GM11168 (cell line): Measurements from ENCODE around the gene KIAA1217.

ENCODE experiments used
- in situ Hi-C: fragments of 300-500 bp; cut with MboI; formaldehyde crosslinking; loops from one replicate; pipeline ENCODE4 v1.12.0; 2022; ENCODE audit warnings: low sequenced_read_pairs; ENCODE audit not compliant: unreplicated experiment

KIAA1217 gene

DNA sequence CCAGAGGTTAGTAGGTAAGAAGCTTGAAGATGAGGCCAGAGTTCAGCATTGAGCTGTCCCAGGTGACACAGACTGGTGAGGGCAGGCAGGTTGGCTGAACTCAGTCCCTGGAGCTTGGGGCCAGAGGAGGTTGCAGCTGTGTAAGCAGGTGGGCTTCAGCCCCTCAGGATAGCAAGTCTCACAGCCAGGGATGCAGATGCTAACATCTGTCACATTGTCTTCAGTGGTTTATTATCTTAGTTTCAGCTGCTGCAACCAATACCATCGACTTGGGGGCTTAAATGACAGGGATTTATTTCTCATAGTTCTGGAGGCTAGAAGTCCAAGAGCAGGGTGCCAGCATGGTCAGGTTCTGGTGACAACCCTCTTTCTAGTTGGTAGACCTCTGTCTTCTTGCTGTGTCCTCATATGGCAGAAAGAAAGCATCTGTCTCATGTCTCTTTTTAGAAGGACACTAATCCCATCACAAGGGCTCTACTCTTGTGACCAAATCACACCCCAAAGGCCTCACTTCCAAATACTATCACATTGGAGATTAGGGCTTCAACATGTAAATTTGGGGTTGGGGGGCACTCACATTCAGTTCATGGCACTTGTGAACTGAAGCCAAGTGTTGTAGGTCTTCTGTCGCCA, 146.2 kb downstream of the KIAA1217 start:
- in situ Hi-C loops, result no loop called here

DNA sequence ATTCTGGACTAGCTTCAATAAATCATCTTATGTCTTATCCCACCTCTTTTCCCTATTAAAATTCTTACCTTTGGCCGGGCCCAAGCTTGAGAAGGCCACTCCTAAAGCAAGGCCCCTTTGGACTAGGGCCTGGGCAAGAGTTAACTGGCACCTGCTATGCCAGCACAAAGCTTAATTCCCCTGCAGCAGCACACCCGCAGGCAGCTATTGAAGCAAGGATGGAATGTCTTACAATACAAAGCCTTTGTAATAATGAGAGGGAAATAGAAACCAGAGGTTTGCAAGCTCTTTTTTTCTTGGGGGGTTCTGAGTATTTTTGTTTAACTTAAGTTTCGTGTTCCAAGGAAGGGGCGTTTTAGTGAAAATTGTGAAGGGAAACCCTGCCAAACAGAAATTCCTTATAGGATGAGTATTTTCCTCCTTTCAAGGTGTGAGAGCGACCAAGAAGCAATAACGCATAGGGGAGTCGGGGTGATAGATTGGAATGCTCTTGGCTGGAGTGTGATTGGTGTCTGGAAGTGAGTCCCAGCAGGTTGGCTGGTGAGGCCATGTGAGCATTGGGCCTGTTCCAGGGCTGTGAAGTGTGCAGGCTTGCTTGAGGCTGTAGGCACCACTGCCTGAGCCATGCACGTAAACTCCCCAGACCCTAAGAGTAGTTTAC, 148.5 kb downstream of the KIAA1217 start:
- in situ Hi-C loops, result no loop called here

DNA sequence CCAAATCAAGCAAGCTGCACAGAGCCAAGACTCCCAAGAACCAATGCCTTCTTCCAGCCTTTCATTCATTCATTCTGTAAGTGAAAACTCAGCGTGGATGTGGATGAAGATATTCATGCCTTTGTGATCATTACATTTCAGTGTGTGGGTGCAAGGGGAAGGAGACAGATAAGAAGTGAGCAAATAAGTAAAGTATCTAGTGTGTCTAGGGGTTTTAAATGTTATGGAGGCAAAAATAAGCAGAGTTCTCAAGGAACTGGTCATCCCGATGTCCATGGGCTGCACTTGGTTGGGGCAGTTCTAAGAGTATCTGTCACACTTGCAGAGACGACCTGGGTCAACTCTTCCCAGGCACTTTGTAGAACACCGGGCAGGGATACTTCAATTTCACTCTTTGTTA, 149.1 kb downstream of the KIAA1217 start:
- in situ Hi-C loops, result no loop called here

DNA sequence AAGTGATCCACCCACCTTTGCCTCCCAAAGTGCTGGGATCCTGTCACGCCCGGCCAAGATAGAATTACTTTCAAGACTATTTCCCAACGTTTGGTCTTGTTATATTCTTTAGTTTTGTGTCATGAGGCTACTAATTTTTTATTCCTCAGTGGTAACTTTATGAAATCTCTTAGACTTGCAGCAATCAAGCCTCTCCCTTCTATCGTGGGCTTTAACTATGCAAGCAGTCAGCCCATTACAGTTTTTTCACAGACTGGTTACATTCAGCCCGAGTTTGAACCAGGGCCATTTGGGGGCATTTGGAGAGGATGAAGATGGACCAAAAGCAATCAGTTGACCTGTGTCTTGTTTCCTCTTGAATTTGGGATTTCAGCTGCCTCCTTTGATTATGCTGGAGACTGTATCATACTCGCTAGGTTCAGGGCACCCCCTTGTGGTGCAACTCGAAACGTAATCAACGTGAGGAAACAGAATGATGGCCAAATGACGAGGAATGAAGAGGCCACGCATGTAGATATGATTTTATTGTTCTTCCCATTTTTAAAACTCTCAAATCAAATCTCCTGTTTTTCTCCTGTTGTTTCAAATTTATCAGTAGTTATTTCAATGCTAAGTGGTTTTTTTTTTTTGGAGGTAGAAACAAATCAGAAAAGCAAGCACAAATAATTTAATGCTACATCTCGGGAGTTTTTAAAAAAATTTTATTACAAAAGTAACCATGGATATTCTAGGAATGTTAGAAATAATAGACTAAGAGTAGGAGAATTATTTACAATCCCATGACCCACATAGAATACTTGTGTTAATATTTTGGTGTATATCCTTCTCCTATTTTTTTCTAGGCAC, 151.6 kb downstream of the KIAA1217 start:
- in situ Hi-C loops, result no loop called here

DNA sequence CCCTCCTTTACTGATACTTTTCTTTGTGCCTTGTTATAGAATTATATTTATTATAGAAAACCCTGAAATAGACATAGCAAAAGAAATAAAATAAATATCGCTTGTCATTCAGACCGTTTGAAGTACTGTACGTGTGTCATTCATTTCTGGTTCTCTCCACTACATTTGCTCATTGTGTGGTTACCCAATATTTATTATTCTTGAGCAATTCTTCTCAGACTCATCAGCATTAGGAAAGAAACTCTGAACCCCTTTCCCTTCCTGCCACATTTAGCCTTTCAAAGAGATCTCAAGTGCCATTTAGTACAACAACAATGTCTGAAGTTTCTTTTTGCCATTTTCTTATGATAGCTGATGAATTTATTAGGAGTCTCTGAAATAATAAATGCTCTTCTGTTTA, 154.1 kb downstream of the KIAA1217 start:
- in situ Hi-C loops, result no loop called here

DNA sequence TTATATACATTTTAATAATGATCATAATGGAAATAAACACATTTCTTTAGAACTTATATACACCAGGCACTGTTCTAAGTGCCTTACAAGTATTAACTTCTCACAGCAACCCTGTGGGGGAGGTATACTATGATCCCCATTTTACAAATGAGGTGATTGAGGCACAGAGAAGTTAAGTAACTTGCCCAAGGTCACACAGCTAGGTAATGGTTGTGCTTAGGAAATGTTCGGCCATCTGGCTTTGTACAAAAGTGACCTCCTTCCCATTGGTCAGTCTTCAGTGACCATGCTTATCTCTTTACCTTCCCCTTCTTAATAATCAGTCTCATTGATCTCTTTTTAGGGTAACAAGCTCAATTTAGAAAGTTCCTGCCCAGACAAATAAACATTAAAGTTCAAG, 158.8 kb downstream of the KIAA1217 start:
- in situ Hi-C loops, result no loop called here

DNA sequence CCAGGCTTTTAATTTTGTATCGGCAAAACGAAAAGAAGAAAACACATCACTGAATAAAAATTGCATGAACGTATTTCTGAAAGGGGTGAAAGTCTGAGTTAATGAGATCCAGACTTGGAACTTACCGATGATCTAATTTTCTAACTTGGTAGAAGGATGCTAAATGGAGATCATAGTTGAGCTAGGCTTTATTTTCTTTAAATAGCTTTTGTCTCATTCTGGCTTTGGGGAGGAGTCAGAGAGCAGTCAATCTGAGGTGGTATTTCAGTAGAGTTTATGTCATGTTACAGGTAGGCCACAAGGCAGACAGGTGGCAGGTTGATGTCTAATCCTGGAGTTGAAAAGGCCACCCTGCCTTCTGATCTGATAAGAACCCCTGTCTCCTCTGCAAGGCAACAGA, 161.9 kb downstream of the KIAA1217 start:
- in situ Hi-C loops, result loop anchor here (10.0 kb wide), 1 partner anchor 1146 kb away; no protein-coding TSS in a partner anchor

DNA sequence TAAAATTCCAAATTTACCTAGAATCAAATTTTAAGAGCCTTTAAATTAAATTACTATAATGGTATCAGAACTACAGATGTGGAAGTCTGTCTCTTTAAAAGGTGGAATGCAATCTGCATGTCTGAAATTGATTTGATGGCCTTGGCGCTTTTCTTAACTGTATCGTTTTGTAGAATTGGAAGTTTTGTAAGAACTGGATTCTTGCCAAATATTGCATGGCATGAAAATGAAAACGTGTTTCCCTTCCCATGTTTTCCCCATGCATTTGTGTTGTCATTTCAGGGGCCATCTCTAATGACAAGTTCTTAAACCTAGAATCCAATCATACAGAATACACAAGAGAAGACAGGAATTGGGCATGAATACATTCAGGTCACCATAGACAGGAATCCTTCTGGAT, 162.5 kb downstream of the KIAA1217 start:
- in situ Hi-C loops, result loop anchor here (10.0 kb wide), 1 partner anchor 1147 kb away; no protein-coding TSS in a partner anchor

DNA sequence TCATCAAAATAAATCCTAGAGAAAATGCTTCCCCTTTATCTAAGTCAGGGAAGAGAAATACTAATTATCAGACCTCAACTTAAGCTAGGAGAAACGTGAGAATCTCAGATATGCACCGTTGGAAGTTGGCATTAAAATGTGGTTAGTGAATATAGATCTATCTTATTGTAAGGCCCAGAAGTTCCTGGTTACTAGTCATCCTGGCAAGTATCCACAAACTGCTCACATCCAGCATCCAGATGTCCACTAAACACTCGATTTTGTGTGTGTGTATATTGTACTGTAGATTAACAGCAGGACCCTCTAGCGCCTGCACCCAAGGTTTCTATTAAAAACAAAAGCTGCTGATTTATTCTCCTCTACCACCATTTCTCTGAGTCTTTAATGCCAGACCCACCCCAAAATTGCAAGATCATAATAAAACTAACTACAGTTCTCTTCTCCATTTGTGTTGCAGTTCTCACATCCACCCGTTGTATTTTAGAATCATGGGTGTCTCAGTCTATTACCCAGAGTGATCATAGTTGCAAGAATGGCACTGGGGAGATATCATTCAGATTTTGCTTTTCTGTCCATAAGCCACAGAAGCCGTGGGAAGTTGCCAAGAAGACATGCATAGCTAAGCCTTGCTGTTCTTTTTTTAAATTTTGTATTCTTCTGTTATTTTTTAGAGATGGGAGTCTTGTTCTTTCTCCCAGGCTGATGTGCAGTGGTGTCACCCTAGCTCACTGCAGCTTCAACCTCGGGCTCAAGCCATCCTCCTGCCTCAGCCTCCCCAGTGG, 165.4 kb downstream of the KIAA1217 start:
- in situ Hi-C loops, result loop anchor here (10.0 kb wide), 1 partner anchor 1150 kb away; no protein-coding TSS in a partner anchor

DNA sequence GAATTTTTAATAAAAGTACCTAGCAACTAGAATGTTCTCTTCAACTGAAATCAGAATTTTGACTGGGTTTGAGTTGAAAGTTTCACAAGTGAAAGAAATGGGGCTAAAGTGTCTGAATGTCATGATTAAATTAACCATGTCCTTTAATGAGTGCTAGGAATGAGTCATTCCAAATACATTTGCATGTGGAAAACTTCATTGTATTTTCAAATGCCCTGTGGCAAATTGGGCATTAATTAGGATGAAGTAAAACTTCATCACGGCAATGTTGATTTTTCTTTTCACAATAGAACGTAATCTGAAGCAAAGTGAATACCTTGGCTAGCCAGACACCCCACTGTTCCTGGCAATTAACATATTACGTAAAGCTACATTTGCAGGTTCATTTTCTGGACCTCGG, 166.6 kb downstream of the KIAA1217 start:
- in situ Hi-C loops, result loop anchor here (10.0 kb wide), 1 partner anchor 1151 kb away; no protein-coding TSS in a partner anchor

DNA sequence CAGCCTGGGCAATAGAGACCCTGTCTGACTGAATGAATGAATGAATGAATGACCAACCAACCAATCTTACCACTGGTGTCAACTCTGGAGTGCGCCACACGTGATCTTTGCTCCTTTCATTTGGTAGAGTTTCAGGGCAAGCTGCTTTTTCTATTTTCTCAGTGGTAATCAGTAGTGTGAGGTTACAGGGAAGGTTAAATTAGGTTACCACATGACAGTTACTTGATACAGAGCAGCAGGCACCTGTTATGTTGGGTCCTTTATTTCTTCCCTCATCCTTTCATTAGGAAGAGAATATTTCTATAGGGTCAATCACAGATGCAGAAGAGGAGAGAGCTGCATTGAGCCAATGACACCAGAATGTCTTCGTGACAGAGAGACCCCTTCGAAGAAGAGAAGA, 167.8 kb downstream of the KIAA1217 start:
- in situ Hi-C loops, result loop anchor here (10.0 kb wide), 1 partner anchor 1152 kb away; no protein-coding TSS in a partner anchor

DNA sequence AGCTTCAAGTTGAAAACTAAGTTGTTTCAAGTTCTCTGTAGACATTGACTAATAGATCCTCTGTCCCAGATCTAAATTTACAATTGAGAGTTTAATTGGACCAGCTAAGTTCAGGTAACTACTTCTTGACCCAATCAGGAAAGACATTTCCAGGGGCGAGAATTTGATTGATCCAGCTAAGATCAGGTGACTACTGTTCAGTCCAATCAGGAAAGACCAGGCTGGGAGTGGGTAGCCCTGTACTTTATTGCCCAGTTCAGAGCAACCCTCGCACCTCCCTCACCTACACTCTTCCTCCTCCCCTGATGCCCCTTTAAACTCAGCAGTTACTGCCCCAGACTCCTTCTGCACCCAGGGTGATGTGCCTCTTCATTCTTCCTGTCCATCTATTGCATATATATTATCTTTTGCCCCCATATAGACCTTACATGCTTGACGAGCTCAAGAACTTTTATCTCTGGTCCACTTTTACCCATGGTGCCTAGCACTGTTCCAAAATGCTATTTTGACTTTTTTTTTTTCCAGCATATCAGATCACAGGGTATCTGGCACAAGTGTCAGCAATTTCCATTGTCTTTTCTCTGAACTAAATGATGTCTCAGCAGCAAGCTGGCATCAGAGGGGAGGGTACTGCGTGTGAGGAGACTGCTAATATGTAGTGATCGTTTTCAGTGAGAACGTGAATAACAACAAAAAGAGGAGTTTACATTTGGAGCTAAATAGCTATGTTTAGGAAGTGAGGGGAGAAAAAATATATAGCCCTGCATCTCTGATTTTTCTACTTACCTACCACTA, 169.4 kb downstream of the KIAA1217 start:
- in situ Hi-C loops, result loop anchor here (10.0 kb wide), 1 partner anchor 1154 kb away; no protein-coding TSS in a partner anchor

DNA sequence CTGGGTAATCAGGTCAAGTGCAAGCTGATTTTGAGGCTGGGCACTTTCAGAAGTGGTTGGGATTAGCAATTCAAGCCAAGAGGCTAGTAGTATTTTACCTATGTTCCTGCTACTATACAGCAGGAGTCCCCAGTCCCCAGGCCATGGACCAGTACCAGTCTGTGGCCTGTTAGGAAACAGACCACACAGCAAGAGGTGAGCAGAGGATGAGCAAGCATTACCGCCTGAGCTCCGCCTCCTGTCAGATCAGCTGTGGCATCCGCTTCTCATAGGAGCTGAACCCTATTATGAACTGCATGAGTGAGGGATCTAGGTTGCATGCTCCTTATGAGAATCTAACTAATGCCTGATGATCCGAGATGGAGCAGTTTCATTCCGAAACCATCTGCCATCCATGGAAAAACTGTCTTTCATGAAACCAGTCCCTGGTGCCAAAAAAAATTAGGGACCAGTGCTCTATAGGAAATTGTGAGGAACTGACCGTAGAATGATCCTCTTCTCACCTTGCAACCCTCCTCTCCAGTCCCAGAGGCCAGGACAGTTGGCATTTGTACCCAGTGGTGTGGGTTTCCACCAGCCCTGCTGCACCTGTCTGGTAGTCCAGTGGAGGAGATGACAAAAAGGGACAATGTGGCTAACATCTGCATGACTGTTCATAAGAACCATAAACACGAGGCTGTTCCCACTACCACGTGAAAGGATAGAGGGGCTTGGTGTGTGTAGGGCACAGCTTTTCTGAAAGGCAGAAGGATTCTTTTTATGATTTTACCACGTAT, 172.5 kb downstream of the KIAA1217 start:
- in situ Hi-C loops, result no loop called here

DNA sequence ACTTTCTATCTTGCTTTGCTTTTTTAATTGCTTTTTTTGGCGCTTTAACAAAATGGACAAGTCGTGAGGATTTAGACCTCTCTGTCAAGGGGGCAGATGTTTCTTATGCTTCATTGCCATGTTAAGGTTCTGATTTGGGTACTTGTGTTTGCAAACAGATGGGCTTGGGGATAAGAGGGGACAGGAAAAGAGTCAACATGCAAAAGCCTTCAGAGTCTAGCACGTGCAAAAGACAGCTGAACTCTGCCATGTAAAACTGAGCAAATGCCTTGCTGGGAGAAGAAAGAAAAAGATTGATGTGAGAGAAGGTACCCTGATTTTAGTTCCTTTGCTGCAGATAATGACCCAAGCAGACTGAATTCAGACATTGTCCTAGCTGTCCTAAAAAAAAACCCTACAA, 173.1 kb downstream of the KIAA1217 start:
- in situ Hi-C loops, result no loop called here

DNA sequence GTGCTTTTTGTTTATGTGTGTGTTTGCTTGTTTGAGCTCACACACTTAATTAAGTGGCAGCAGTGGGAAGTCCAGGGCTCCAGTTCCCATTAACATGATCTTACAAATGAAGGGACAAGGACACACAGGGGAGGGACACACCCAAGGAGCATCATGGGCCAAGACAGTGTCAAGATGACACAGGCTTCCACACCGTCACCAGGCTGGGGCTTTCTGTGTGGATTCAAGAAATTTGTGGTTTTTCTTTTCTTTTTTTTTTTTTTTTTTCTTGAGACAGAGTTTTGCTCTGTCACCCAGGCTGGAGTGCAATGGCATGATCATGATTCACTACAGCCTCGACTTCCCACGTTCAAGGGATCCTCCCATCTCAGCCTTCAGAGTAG, 173.6 kb downstream of the KIAA1217 start:
- in situ Hi-C loops, result no loop called here

DNA sequence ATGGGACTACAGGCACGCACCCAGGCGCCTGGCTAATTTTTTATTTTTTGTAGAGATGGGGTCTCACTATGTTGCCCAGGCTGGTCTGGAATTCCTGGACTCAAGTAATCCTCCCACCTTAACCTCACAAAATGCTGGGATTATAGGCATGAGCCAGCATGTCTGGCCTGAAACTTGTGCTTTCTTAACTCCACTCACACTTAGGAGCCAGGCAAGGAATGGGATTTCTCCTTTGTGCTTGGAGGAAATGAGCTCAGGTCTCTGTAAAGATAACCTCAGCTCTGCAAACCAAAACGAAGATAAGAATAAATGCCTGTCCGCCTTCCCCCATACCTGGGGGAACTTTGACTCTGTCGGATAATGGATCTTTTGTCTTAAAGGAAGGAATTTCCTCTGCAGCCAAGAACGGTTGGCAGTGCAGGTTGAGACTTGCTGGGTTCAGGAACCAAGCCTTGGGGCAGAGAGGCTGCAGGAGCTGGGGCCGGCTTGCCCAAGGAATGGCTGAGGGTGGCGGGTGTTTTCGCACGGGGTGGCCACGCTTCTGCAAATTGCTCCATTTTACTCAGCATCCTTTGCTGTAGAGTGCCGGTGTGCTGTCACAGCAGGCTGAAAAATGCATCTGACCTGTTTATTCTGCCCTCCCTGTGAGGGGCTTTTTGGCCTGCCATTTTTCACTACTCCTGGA, 174.2 kb downstream of the KIAA1217 start:
- in situ Hi-C loops, result no loop called here

DNA sequence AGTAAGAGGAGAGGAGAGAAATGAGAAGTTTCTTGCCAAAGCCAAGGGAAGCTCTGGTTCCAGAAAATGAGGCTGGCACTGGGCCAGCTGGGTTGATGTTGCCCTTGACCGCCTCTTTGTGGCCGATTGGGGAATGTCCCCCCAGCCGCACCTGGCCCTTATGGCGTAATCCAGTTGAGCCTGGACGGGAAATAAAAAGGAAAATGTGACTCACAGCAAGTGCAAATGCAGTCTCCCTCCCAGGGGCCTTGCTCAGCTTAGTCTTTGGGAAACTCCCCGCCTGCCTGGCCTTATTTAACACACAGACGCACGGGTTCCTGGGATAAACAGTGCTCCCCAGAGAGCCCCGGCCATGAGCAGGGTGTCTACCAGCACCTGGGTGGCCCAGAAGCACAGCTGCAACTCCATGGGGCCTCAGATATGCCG, 174.8 kb downstream of the KIAA1217 start:
- in situ Hi-C loops, result no loop called here

DNA sequence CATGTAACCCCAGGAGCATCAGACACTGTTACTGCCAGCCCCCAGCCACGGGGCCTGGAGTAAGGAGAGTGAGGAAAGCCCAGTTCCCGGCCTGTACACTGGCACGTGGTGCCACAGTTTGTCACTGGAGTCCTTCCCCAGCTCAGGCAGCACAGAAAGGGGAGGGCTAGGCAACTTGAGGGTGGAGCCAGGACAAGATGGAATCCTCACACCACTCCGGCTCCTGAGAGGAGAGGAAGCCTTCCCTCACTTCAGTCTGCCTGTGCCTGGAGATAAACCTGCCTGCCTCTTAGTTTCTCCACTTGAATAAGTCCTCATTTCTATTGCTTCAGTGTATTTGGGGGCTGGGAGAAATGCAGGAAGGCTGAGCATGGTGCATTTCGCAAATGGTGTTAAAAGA, 176.0 kb downstream of the KIAA1217 start:
- in situ Hi-C loops, result no loop called here
